CD4-positive, alpha-beta memory T cell (primary cell): Measurements from ENCODE around the gene POU2F3. TPM values are rescaled to one million over a fixed set of nuclear protein-coding genes. Genes with fewer than 3 reads are reported as not detected.

Experiments used
- CTCF ChIA-PET: fragments of 350-600 bp; sonication (Branson Sonifier 250); formaldehyde crosslinking; loops from one replicate; lab custom pipeline; 2021; ENCODE audit warnings: inconsistent platforms; ENCODE audit not compliant: partially characterized antibody; lab: Charles Lee
- POLR2A ChIA-PET: fragments of 350-600 bp; sonication (Branson Sonifier 250); formaldehyde crosslinking; loops from one replicate; lab custom pipeline; 2021; ENCODE audit not compliant: partially characterized antibody; lab: Charles Lee
- DNase-seq, 5 donors: peaks; one replicate each; pipeline versions ENCODE4 v3.0.0 to v3.0.0-alpha.2; 2020 to 2022; ENCODE audit warnings: mixed read lengths in 1 of 5
- H3K27ac ChIP-seq: one replicate; pipeline ENCODE4 v1.7.0; 2013; ENCODE audit warnings: low read depth, low read length
- H3K27me3 ChIP-seq: 2 replicates; pipeline ENCODE4 v1.7.0; 2013; ENCODE audit warnings: mild to moderate bottlenecking, low read length, moderate library complexity; ENCODE audit not compliant: insufficient read depth
- H3K36me3 ChIP-seq: 2 replicates; pipeline ENCODE4 v1.7.0; 2013; ENCODE audit warnings: mild to moderate bottlenecking, low read length, moderate library complexity; ENCODE audit not compliant: insufficient read depth
- H3K4me1 ChIP-seq: 2 replicates; pipeline ENCODE4 v1.7.0; 2013; ENCODE audit warnings: mild to moderate bottlenecking, low read length, moderate library complexity; ENCODE audit not compliant: insufficient read depth
- H3K4me3 ChIP-seq, 2 donors: one replicate each; pipeline ENCODE4 v1.7.0; 2013; ENCODE audit warnings: low read length in 2 of 2, mild to moderate bottlenecking in 1 of 2
- H3K9me3 ChIP-seq, 2 donors: one replicate each; pipeline ENCODE4 v1.7.0; 2013; ENCODE audit warnings: low read length in 2 of 2, control low read depth in 1 of 2; ENCODE audit not compliant: control insufficient read depth in 1 of 2
- H3K27ac Mint-ChIP-seq, 7 donors: one replicate each; pipeline ENCODE4 v1.8.0; 2020 to 2021; ENCODE audit warnings: mixed read lengths in 7 of 7, mild to moderate bottlenecking in 6 of 7, inconsistent platforms in 3 of 7, moderate library complexity in 3 of 7
- H3K27me3 Mint-ChIP-seq, 2 donors: one replicate each; pipeline ENCODE4 v1.8.0; 2020 to 2021; ENCODE audit warnings: mixed read lengths in 2 of 2
- H3K36me3 Mint-ChIP-seq, 2 donors: one replicate each; pipeline ENCODE4 v1.8.0; 2020 to 2021; ENCODE audit warnings: mixed read lengths in 2 of 2, inconsistent platforms in 1 of 2, mild to moderate bottlenecking in 1 of 2
- H3K4me1 Mint-ChIP-seq, 4 donors: one replicate each; pipeline ENCODE4 v1.8.0; 2020 to 2021; ENCODE audit warnings: mixed read lengths in 4 of 4, mild to moderate bottlenecking in 1 of 4
- H3K4me3 Mint-ChIP-seq, 8 donors: one replicate each; pipeline ENCODE4 v1.8.0; 2020 to 2021; ENCODE audit warnings: mixed read lengths in 8 of 8, mild to moderate bottlenecking in 7 of 8, moderate library complexity in 6 of 8, inconsistent platforms in 3 of 8
- H3K9me3 Mint-ChIP-seq, 8 donors: one replicate each; pipeline ENCODE4 v1.8.0; 2020 to 2021; ENCODE audit warnings: mixed read lengths in 8 of 8, mild to moderate bottlenecking in 5 of 8, inconsistent platforms in 3 of 8, moderate library complexity in 1 of 8
- intact Hi-C: fragments of 100-400 bp; cut with micrococcal nuclease; formaldehyde crosslinking; loops from one replicate; pipeline ENCODE4 v1.15.1; 2023
- polyA plus RNA-seq, 2 donors: library from polyadenylated mRNA; unstranded; fragments of 300-500 nt; fragmentation: Illumina TruSeq; gene quantifications; one replicate each; pipeline ENCODE4 v1.2.3, GENCODE V29; 2021
- total RNA-seq, 2 experiments: library from RNA; stranded (reverse); gene quantifications; one replicate each; pipeline ENCODE4 v1.2.3, GENCODE V29; 2021

Gene POU2F3
- total and polyA plus RNA-seq, 4 experiments from 2014 or later, result not detected

DNA sequence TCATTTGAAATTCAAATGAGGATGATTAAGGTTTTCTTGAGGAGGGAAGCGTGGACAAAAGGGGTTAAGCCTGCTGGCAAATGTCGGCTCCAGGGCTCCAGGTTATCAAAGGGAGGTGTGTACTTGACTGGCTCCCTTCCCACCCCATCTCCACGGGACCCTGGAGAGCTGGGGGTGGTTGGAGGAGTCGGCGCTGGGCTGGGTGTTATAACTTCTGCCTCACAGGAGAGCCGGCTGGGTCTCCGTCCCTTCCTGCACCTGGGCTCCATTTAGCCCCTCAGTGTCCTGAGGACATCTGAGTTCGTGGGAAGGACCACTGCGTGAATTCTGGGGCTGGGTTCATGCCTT, 15.6 kb downstream of the POU2F3 start:
- Mint-ChIP-seq H3K27me3 (peaks cover 16 to 43% of the 10 kb centered on the region in 2 donors), H3K4me1 (peaks cover 0 to 5% (median 0%) of the 10 kb centered on the region in 4 donors), H3K9me3 (no peaks in the 10 kb centered on the region), H3K36me3 (no peaks in the 10 kb centered on the region), H3K27ac (no peak overlapping the region), H3K4me3 (no peak overlapping the region)
- H3K9me3 ChIP-seq, result no peaks in the 10 kb centered on the region
- H3K36me3 ChIP-seq, result no peaks in the 10 kb centered on the region
- H3K27ac ChIP-seq, result no peak overlapping the region
- intact Hi-C loops, result no loop called here
- H3K27me3 ChIP-seq, result peaks cover 19% of the 10 kb centered on the region
- POLR2A ChIA-PET, result no interaction called here
- no peak for DNase-seq
- no peaks in the 10 kb centered on the region for H3K4me1 ChIP-seq
- H3K4me3 ChIP-seq, result no peak overlapping the region
- CTCF ChIA-PET, result no interaction called here

DNA sequence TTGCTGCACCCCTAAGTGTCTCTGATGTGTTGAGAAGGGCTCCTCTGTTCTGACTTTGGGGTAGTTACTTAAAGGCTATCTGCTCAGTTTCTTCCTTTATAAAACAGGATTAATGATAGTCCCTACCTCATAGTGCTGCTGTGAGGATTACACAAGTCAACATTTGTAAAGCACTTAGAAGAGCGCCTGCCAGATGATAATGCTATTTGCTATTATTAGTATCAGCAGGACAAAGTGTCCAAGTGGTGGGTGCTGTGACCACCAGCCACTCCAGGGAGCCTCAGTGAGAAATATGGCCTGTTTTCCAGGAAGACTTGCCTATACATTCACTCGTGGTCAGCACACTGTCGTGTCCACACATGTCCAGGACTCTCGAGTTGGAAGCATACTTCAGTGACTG, 16.2 kb downstream of the POU2F3 start:
- Histone ChIP-seq H3K36me3 (no peaks in the 10 kb centered on the region), H3K27me3 (peaks cover 21% of the 10 kb centered on the region), H3K4me3 (no peak overlapping the region), H3K27ac (no peak overlapping the region), H3K9me3 (no peaks in the 10 kb centered on the region), H3K4me1 (no peaks in the 10 kb centered on the region)
- H3K36me3 Mint-ChIP-seq, result no peaks in the 10 kb centered on the region
- no peak overlapping the region for H3K4me3 Mint-ChIP-seq
- ChIA-PET CTCF (no interaction called here), POLR2A (no interaction called here)
- peaks cover 0 to 5% (median 0%) of the 10 kb centered on the region in 4 donors for H3K4me1 Mint-ChIP-seq
- peaks cover 16 to 44% of the 10 kb centered on the region in 2 donors for H3K27me3 Mint-ChIP-seq
- no peak overlapping the region for H3K27ac Mint-ChIP-seq
- no peak for DNase-seq
- intact Hi-C loops, result no loop called here
- H3K9me3 Mint-ChIP-seq, result no peaks in the 10 kb centered on the region

DNA sequence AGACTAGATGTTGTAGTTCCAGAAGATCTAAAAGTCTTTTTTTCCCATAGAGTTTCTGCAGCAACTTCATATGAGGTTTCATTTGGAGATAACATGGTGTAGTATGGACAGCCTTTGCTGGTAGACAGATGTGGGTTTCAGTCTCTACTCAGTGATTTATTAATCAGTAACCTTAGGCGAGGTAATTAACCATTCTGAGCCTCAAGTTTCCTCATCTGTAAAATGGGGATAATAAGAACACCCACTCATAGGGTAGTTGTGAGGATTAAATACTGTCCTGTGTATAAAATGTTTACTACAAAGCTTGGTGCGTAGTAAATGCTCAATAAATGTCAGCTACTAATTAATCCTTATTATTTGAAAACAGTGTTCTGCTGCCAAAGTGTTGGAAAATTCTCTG, 16.8 kb downstream of the POU2F3 start:
- H3K27ac Mint-ChIP-seq, result no peak overlapping the region
- POLR2A ChIA-PET, result no interaction called here
- H3K4me1 ChIP-seq, result no peaks in the 10 kb centered on the region
- CTCF ChIA-PET, result no interaction called here
- no peak for DNase-seq
- no peak overlapping the region for H3K4me3 Mint-ChIP-seq
- intact Hi-C loops, result no loop called here
- H3K27me3 Mint-ChIP-seq, result peaks cover 16 to 47% of the 10 kb centered on the region in 2 donors
- H3K9me3 Mint-ChIP-seq, result no peaks in the 10 kb centered on the region
- no peaks in the 10 kb centered on the region for H3K36me3 ChIP-seq
- peaks cover 21% of the 10 kb centered on the region for H3K27me3 ChIP-seq
- H3K36me3 Mint-ChIP-seq, result no peaks in the 10 kb centered on the region
- H3K27ac ChIP-seq, result no peak overlapping the region
- peaks cover 0 to 5% (median 0%) of the 10 kb centered on the region in 4 donors for H3K4me1 Mint-ChIP-seq
- H3K4me3 ChIP-seq, result no peak overlapping the region
- no peaks in the 10 kb centered on the region for H3K9me3 ChIP-seq

DNA sequence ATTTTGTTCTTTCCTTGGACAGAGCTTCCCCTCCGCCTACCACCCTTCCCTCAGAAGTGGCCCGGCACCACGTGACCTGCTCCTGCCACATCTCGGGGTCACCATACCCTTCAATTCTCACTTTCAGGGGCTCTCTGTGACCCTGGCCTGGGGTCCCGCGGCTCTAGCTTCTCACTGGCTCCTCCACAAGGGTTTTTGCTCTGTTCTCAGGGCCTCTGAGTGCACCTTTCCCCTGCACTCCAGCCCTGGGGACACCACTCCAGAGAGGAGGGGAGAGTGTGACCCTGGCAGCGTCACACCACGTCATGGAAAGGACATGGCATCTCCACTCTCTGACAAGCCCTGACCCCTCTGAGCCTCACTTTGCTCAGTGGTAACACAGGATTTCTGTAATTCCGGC, 17.4 kb downstream of the POU2F3 start:
- Mint-ChIP-seq H3K36me3 (no peaks in the 10 kb centered on the region), H3K4me1 (peaks cover 0 to 5% (median 0%) of the 10 kb centered on the region in 4 donors), H3K4me3 (no peak overlapping the region), H3K27me3 (peaks cover 13 to 47% of the 10 kb centered on the region in 2 donors), H3K9me3 (no peaks in the 10 kb centered on the region), H3K27ac (no peak overlapping the region)
- intact Hi-C loops, result no loop called here
- H3K9me3 ChIP-seq, result no peaks in the 10 kb centered on the region
- H3K4me3 ChIP-seq, result no peak overlapping the region
- ChIA-PET CTCF (interaction anchor here (1.2 kb wide), 1 partner anchor 45 kb away, joined by 3 read pairs; no protein-coding TSS in a partner anchor), POLR2A (no interaction called here)
- H3K27ac ChIP-seq, result no peak overlapping the region
- no peaks in the 10 kb centered on the region for H3K36me3 ChIP-seq
- peaks cover 21% of the 10 kb centered on the region for H3K27me3 ChIP-seq
- H3K4me1 ChIP-seq, result no peaks in the 10 kb centered on the region
- no peak for DNase-seq

DNA sequence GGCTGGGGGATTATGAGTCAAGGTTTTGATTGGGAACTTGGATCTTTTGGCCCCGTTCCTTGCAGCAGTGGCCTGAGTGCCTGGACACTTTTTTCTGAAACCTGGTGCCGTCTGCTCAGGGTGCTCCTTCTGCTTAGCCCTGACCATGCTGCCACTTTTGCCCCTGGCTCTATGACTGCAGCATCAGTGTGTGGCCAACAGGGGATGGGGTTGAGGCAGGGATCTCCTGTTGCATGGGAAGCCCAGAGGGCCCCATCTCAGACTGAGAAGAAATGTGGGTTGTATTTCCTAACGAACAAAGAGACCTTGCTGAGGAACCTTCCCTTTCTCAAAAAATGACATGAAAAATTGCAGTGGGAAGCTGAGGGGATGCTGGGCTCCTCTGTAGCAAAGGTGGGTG, 18.7 kb downstream of the POU2F3 start:
- intact Hi-C loops, result no loop called here
- Histone ChIP-seq H3K4me1 (no peaks in the 10 kb centered on the region), H3K9me3 (no peaks in the 10 kb centered on the region), H3K4me3 (no peak overlapping the region), H3K36me3 (no peaks in the 10 kb centered on the region), H3K27ac (no peak overlapping the region), H3K27me3 (peaks cover 21% of the 10 kb centered on the region)
- no peak for DNase-seq
- no peaks in the 10 kb centered on the region for H3K36me3 Mint-ChIP-seq
- no peak overlapping the region for H3K4me3 Mint-ChIP-seq
- peaks cover 0 to 5% (median 0%) of the 10 kb centered on the region in 4 donors for H3K4me1 Mint-ChIP-seq
- H3K9me3 Mint-ChIP-seq, result no peaks in the 10 kb centered on the region
- H3K27me3 Mint-ChIP-seq, result peaks cover 13 to 47% of the 10 kb centered on the region in 2 donors
- H3K27ac Mint-ChIP-seq, result no peak overlapping the region
- ChIA-PET POLR2A (no interaction called here), CTCF (no interaction called here)

DNA sequence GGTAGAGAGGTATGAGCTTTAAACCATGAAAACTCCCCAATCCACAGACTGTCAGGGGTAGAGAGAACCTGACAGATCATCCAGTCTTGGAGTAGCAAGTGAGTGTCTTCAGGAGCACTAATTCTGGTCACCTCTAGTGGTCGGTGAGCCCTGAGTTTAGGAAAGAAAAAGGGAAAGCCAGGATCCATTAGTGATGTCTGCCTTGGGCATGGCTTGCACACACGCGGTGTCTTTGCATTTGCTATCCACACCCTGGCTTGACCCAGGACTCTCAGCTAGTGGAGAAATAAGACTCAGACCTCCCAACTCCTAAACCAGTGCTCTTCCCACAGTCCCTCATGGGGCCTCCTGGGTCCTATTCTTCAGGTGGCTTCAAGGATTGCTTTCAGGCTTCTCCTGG, 19.3 kb downstream of the POU2F3 start:
- no peak overlapping the region for H3K27ac Mint-ChIP-seq
- intact Hi-C loops, result no loop called here
- peaks cover 21% of the 10 kb centered on the region for H3K27me3 ChIP-seq
- H3K9me3 ChIP-seq, result no peaks in the 10 kb centered on the region
- no peaks in the 10 kb centered on the region for H3K36me3 Mint-ChIP-seq
- no peaks in the 10 kb centered on the region for H3K9me3 Mint-ChIP-seq
- H3K4me1 Mint-ChIP-seq, result peaks cover 0 to 5% (median 0%) of the 10 kb centered on the region in 4 donors
- no peak overlapping the region for H3K4me3 Mint-ChIP-seq
- peaks cover 8 to 41% of the 10 kb centered on the region in 2 donors for H3K27me3 Mint-ChIP-seq
- no peak overlapping the region for H3K4me3 ChIP-seq
- H3K4me1 ChIP-seq, result no peaks in the 10 kb centered on the region
- POLR2A ChIA-PET, result no interaction called here
- DNase-seq, result no peak
- no peak overlapping the region for H3K27ac ChIP-seq
- H3K36me3 ChIP-seq, result no peaks in the 10 kb centered on the region
- CTCF ChIA-PET, result no interaction called here

DNA sequence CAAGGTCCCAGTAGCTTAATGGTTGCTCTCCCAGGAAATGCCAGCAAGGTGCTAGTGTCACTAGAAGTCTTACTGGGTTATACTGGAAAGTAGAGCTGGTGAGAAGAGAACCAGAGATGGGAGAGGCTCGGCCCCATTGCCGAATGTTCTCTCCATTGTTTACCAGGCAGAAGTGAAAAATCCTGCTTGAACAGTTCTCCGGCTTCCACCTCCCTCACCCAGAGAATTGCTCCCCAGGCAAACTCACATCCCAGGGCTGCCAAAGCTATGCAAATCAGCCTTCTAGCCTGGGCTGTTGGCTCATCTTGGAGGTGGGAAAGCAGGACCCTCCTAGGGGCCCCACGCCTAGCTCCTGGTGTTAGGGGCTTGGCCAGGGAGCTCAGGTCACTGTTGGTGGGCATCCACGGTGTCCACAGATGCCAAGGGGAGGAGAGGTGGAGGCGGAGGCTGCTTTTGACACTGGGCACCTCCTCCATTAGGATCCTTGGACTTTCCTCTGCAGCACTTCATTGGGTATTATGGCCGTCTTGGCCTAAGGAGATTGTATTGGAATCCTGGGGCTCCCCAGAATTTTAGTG, 20.1 kb downstream of the POU2F3 start:
- Histone ChIP-seq H3K36me3 (no peaks in the 10 kb centered on the region), H3K27me3 (peaks cover 18% of the 10 kb centered on the region), H3K4me3 (no peak overlapping the region), H3K9me3 (no peaks in the 10 kb centered on the region), H3K27ac (no peak overlapping the region), H3K4me1 (no peaks in the 10 kb centered on the region)
- CTCF ChIA-PET, result no interaction called here
- POLR2A ChIA-PET, result no interaction called here
- peaks cover 5 to 38% of the 10 kb centered on the region in 2 donors for H3K27me3 Mint-ChIP-seq
- intact Hi-C loops, result no loop called here
- DNase-seq, result no peak
- H3K27ac Mint-ChIP-seq, result no peak overlapping the region
- no peaks in the 10 kb centered on the region for H3K9me3 Mint-ChIP-seq
- H3K4me1 Mint-ChIP-seq, result peaks cover 0 to 5% (median 0%) of the 10 kb centered on the region in 4 donors
- H3K4me3 Mint-ChIP-seq, result no peak overlapping the region
- no peaks in the 10 kb centered on the region for H3K36me3 Mint-ChIP-seq
